Measurements from ENCODE around the gene OTUB2.

GRCh38 chr14:94004015-94004414 lies 22.1 kb upstream of the OTUB2 start:
- TF ChIP-seq CTCF (IDR thresholded peaks at IDR 0.05; ENCODE audit: low read length), result no peak
- TF ChIP-seq EZH2 (optimal IDR thresholded peaks at IDR 0.05; ENCODE audit: low read depth, low read length), result no peak
- TF ChIP-seq EZH2phosphoT487 (IDR thresholded peaks at IDR 0.05; ENCODE audit: low read length), result no peak

Data from MM.1S (cell line).